Left renal pelvis (tissue), 4 donors: ENCODE results near the gene LRRC56. TPM values are rescaled to one million over a fixed set of nuclear protein-coding genes. Genes with fewer than 3 reads are reported as not detected.

Source experiments
- DNase-seq, 4 donors: peaks; one replicate each; pipeline ENCODE4 v3.0.0-alpha.2; 2013; ENCODE audit warnings: low read depth in 4 of 4, low spot score in 3 of 4
- polyA plus RNA-seq, 4 donors: library from polyadenylated mRNA; unstranded; fragments of 120-200 nt; gene quantifications; one replicate each; pipeline ENCODE4 v1.2.1, GENCODE V29; 2013; ENCODE audit not compliant: insufficient read length in 4 of 4

LRRC56 gene
- polyA plus RNA-seq, 4 donors, result 1.4 to 6.6 (median 3.2) TPM

- no peak for DNase-seq
Observed at GRCh38 chr11:556662-557256, 19.4 kb downstream of the LRRC56 start.

DNA sequence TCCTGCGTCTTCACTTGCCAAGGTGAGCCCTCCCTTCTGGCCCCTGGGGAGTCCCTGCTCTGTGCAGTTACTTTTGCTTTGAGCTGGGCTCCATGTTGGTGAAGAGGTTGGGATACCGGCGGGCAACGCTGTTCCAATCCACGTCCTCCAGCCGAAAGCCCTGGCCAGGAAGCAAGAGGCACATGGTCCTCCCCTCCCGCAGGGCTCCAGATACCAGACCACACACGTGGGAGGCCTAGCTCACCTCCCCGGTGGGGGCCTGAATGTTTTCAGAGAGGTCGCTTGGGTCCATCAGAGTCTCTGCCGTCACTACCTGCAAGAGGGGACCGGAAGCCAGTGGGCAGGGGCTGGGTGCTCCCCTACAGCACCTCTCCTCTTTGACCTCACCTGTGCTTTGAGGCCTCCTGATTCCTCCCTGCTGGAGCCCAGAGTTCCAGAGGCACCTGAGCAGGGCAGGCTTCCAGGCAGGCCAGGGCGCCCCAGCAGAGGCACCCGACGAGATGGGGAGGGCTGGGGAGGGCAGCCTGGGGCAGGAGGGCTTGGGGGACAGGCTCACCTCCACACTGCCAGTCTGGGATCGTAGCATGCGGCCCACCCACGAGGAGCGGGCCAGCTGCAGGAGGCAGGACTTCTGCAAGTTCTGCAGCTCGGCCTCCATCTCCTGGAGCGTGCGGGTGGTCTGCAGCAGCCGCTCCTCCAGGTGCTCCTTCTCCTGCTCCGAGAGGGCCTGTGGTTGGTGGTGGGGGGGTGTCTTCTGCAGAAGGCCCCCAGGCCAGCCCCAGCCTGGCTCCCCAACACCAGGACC is 20.2 kb downstream of the LRRC56 start:
- DNase-seq, result no peak

GRCh38 chr11:558503-558902 is 21.2 kb downstream of the LRRC56 start:
- DNase-seq, result no peak

DNA sequence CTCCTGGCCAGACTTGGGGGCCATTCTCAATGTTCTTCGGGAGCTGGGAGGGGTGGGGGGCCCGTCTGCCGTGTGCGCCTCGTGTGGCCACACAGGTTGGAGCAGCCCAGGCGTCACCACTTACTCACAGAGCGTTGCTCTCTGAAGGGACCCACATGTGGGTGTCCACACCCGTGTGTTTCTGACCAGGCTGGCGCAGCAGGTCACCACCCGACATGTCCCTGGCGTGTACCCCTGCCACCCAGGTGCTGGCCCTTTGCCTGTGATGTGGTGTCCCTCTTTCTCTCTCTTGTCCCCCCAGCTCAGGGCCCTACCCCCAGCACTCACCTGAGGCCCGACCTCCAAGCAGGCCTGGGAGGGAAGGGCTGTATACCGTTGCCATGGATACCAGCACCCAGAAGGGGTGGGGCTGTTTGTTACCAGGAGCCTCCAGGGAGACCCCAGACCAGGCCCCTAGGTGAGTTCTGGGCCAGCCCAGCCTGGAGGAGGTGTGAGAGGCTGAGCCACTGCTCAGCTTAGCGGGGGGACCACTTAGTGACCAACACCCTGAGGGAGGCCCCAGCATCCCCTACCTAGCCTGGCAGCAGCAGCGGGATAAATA is 21.8 kb downstream of the LRRC56 start:
- DNase-seq, result no peak

- no peak for DNase-seq
Observed at GRCh38 chr11:559712-560304, 22.5 kb downstream of the LRRC56 start.

GRCh38 chr11:560305-561147 is 23.2 kb downstream of the LRRC56 start, which contains the start of the genes LMNTD2 and RASSF7:
LMNTD2 (minus strand) TSS chr11:560738; CDS start chr11:560716, 22 bp downstream.
RASSF7 (plus strand) TSS chr11:560970; CDS start chr11:561769, 799 bp downstream.
- DNase-seq, result peak in 3 of 4 donors; percentile 63 to 79 (median 79)

DNA sequence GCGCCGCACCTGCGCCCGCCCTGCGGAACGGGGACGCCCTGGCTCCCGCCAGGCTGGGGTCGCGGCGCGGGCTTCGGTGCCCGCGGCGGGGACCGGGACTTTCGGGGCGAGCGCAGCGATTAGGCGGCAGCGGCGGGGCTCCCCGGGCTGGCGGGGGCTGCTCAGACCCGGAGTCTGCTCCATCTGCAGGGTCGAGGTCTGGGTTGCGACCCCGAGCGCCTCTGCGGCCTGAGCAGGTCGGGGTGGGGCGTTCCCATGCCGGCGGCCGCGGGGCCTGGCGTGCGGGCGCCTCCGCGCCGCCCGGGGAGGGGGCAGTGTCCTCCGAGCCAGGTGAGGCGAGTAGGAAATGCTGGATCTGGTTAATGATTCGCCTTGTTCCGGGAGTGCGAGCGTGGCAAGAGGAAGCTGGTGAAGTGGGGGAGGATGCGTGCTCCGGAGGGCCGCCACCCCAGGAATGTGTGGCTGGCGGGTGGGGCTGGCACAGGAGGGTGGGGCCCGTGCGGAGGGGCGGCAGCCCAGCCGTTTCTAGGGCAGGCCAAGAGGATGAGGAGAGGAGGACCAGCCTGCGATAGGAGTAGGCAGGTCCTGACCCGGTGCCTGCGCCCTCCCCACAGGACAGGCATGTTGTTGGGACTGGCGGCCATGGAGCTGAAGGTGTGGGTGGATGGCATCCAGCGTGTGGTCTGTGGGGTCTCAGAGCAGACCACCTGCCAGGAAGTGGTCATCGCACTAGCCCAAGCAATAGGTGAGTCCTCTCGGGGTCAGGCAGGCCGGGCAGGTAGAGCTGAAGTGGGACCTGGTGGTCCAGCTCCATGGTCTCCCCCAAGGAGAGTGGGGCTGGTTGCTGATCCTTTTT is 24.0 kb downstream of the LRRC56 start:
- peak in 3 of 4 donors; percentile 47 to 73 (median 69) for DNase-seq

DNA sequence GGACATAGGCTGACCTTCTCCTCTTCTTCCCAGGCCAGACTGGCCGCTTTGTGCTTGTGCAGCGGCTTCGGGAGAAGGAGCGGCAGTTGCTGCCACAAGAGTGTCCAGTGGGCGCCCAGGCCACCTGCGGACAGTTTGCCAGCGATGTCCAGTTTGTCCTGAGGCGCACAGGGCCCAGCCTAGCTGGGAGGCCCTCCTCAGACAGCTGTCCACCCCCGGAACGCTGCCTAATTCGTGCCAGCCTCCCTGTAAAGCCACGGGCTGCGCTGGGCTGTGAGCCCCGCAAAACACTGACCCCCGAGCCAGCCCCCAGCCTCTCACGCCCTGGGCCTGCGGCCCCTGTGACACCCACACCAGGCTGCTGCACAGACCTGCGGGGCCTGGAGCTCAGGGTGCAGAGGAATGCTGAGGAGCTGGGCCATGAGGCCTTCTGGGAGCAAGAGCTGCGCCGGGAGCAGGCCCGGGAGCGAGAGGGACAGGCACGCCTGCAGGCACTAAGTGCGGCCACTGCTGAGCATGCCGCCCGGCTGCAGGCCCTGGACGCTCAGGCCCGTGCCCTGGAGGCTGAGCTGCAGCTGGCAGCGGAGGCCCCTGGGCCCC is 24.8 kb downstream of the LRRC56 start:
- no peak for DNase-seq

DNA sequence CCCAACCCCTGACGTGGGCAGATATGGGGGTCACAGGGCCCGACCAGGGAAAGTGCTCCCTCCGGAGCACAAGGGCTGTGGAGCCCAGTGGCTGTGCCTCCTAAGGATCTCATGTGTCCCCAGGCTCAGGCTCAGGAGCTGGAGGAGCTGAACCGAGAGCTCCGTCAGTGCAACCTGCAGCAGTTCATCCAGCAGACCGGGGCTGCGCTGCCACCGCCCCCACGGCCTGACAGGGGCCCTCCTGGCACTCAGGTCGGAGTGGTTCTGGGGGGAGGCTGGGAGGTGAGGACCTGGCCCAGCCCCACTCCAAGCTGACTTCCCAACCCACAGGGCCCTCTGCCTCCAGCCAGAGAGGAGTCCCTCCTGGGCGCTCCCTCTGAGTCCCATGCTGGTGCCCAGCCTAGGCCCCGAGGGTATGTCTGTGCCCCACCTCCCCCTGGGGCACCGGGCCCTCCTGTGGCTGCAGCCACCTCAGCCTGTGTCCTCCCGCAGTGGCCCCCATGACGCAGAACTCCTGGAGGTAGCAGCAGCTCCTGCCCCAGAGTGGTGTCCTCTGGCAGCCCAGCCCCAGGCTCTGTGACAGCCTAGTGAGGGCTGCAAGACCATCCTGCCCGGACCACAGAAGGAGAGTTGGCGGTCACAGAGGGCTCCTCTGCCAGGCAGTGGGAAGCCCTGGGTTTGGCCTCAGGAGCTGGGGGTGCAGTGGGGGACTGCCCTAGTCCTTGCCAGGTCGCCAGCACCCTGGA is 25.9 kb downstream of the LRRC56 start:
- DNase-seq, result no peak

DNA sequence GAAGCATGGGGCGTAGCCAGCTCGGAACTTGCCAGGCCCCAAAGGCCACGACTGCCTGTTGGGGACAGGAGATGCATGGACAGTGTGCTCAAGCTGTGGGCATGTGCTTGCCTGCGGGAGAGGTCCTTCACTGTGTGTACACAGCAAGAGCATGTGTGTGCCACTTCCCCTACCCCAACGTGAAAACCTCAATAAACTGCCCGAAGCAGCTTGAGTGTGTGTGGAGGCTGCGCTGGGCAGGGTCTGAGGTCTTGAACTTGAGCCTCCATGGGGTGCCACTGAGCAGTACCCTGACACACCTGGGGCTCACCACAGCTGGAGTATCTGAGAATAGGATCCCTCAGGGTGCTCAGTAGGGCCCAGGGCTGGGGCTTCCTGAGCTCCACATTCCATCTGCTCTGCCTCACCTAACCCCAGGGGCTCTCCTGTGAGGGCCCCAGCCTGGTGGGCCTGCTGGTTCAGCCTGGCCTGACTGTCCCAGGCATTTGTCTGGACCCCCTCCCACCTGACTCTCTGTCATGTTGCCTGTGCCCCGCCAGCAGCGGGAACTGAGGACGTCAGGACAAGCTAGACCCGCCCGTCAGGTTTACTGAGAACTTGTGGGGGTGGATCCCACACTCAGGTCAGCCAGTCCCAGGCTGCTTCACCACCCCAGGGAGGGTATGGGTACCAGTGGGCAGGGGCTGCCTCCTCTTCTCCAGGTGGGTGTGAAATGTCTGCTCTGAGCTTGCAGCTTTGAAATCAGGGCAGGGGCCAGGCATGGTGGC is 26.7 kb downstream of the LRRC56 start:
- DNase-seq, result no peak

DNA sequence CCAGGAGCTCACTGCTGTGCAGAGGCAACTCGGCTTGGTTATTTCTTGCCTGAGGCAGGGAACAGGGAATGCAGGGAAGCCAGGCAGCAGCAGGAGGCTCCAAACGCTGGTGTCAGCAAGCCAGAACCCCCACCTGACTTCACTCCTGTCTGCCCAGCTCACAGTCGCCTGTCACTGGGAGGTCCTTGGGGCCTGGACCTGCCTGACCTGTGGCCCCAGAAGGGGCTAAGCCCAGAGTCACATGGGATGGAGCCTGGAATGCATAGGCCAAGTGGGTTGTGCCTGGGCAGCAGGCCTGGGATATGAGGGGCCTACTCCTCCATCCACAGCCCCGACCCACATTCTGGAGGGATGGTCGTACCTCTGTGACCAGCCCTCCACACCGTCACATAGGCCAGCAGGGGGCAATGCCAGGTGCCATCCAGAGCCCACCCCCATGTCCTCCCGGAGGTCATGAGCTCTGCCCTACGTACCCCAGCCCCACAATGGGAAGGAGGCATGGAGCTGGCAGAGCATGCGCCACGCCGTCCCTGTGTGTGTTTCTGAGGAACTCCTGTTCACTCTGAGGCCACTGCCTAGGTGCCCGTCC is 28.7 kb downstream of the LRRC56 start:
- no peak for DNase-seq

DNA sequence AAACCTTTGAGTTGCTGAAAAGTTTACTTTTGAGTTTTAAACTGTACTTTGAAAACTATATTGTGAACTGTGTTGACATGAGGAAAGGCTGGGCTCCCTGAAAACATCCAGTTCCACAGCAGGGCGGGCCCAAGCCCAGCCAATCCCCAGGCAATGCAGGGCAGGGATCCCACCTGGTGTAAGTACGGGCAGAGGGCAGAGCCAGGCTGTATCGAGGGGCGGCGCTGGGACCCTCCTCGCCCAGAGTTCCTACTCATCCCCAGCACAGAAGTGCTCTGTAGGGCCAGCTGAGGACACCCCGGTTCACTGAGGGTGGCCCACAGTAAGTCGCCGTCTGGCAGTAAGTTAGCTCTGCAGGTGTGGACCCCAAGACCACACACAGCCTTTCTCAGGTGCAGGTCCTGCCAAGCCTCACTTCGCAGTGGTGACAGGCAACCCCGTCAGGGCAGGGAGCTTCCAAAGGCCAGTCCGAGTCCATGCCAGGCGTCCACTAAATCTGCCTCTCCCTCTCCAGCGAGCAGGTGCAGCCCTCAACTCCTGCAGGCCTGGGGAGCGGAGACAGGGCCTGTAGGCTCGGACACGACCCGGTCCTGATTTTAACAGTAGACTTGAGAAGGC is 29.8 kb downstream of the LRRC56 start:
- no peak for DNase-seq

- no peak for DNase-seq
Observed at GRCh38 chr11:567629-568292, 30.4 kb downstream of the LRRC56 start.

- peak; percentile 64 to 88 (median 86) for DNase-seq
Observed at GRCh38 chr11:568306-569157, 31.2 kb downstream of the LRRC56 start.

- DNase-seq, result no peak
Observed at GRCh38 chr11:569158-569885, 32.0 kb downstream of the LRRC56 start.
